Left colon (tissue), 2 donors: Measurements from ENCODE around the gene ZNF558. TPM values are rescaled to one million over a fixed set of nuclear protein-coding genes. Genes with fewer than 3 reads are reported as not detected.
A peak's percentile ranks its signal among the peaks of the same experiment; 100 is the strongest.

ENCODE experiments used
- ATAC-seq: fragments of 200-7000 bp; cut with Tn5 transposase; one replicate; pipeline ENCODE4 v1.9.1; 2020; ENCODE audit warnings: mild to moderate bottlenecking, moderate library complexity
- DNase-seq, 2 donors: peaks; one replicate each; pipeline ENCODE4 v3.0.0-alpha.2; 2020
- intact Hi-C, 2 donors: fragments of 100-400 bp; cut with DNase I in 1 of 2; cut with micrococcal nuclease in 1 of 2; formaldehyde crosslinking; loops; one replicate each; pipeline versions ENCODE4 v1.11.2 to v1.14.0; 2022; cut with DNase I, micrococcal nuclease
- long read RNA-seq: library from polyadenylated mRNA; unstranded; transcript quantifications from one replicate; pipeline ENCODE4 v2.0.0, GENCODE V29; 2021
- total RNA-seq, 2 donors: library from RNA; stranded (reverse); fragmentation: NEBNext Ultra II Directional; extraction: Animal tissue kit (Norgen Biotek cat#: 25700); gene quantifications; one replicate each; pipeline ENCODE4 v1.2.1, GENCODE V29; 2021
- donor health status: DM: no; HTN: no; CAD: no.
- donor health status: DM: yes; HTN: yes; CAD: no.

Gene ZNF558
- total RNA-seq = 10 to 100 TPM; 17.2 to 18.3 TPM
- long read RNA-seq, full-length matches to known transcripts = 5 of 11 reads
- long read RNA-seq, partial matches to known transcripts = 0 of 11 reads
- long read RNA-seq, other reads (novel, unspliced or antisense) = 6 of 11 reads

DNA sequence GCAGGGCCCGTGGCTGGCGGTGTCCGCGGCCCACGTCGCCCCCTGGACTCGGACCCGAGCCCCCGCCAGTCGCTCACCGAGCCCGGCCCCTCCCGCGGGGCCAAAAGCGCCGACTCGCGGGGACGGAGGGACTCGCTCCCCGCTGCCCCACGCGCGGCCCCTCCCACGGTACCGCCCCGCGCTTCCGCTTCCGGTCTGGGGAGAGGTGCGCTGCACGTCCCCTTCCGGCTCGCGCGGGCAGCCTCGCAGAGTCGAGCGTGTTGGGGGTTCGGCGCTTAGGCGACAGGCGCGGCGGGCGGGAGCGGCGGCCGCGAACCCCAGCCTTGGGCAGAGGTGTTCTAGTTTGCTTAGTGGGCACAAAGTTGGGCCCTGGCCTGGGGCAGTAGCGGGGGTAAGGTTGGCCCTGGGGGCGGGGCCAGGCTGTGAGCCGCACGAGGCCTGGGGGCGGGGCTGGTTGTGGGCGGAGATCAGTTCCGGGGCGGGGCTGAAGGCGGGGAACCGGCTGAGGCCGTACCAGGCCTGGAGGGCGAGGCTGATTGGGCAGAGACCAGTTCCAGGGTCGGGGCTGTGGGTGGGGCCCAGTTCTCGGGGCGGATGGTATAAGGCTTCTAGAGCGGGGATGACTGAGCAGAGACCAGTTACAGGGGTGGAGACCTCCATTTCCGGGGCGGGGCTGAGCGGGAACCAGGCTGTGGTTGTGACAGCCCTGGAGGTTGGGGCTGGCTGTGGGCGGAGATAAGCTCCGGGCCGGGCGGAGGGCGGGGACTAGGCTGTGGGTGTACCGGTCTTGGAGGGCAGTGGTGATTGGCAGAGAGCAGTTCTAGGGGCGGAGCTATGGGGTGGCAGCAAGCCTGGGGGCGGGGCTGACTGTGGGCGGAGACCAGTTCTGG, at the start of gene ZNF558, which contains the start of gene MBD3L1:
Gene ZNF558 (minus strand): TSS at position 173 of the 890 bp plus-strand sequence. CDS start 9,645 bp downstream, outside the sequence.
Gene MBD3L1 (plus strand): TSS at position 246 of the 890 bp plus-strand sequence. CDS start 10,302 bp downstream, outside the sequence.
- ATAC-seq = peak; percentile 90
- intact Hi-C loops = no loop called here
- peak; percentile 98 to 100 for DNase-seq

DNA sequence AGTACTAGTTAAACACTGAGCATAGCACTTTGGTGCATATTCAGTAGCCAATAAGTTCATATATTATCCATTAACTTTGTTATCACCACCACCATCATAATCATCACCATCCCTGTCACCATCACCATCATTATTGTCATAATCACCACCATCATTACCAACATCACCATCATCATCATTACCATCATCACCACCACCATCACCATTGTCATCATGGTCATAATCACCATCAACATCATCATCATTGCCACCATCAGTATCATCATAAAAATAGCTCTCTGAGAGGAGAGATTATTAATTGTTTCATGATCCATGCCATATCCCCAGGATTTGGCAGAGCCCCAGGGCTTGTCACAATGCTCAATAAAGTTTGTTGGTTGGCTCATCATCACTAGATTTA, 49.4 kb upstream of the ZNF558 start:
- ATAC-seq = no peak
- no peak for DNase-seq
- intact Hi-C loops = no loop called here

GRCh38 chr19:8880868-8881488, 48.9 kb upstream of the ZNF558 start:
- no peak for ATAC-seq
- intact Hi-C loops = no loop called here
- no peak for DNase-seq

- ATAC-seq = no peak
- intact Hi-C loops = no loop called here
Observed at GRCh38 chr19:8877854-8878705, 46.0 kb upstream of the ZNF558 start.

GRCh38 chr19:8866344-8866743, 34.2 kb upstream of the ZNF558 start:
- DNase-seq (no peak), ATAC-seq (no peak)
- intact Hi-C loops = no loop called here

More at GRCh38 chr19:8877854-8878705, 46.0 kb upstream of the ZNF558 start:
- no peak for DNase-seq

DNA sequence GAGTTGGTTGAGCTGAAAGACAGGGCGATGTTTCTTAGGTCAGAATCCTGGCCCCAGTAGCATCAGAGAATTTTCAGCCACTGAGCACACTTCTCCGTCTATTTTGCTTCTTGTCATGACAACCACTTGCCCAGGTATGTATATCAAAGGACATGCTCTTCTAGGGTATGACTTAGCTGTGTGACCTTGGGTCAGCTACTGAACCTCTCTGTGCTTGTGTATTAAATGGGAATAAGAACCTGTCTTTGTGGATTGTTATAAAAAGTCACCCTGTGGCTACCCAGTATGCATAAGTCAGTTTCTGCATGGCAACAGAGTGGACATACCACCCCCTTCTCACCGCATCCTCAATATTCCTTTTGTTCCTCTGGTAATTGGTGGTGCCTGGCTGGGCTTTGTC, 26.2 kb upstream of the ZNF558 start:
- ATAC-seq (no peak), DNase-seq (no peak)
- intact Hi-C loops = no loop called here

DNA sequence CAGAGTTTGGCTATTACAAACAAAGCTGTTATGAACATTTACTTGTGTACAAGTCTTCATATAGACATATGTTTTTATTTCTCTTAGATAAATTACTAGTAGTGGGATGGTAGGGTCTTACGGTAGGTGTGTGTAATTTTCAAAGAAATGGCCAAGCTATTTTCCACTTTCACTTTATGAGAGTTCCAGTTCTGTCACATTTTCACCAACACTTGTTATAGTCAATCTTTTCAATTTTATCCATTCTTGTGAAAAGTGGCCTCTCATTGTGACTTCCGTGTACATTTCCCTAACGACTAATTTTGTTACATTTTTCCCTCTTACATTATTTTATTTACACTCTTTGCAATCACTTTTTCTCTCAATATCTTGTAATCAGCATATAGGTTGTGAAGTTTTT, 18.4 kb upstream of the ZNF558 start:
- ATAC-seq (no peak), DNase-seq (no peak)
- intact Hi-C loops = no loop called here

GRCh38 chr19:8849232-8849631, 17.1 kb upstream of the ZNF558 start:
- DNase-seq (no peak), ATAC-seq (no peak)
- intact Hi-C loops = no loop called here

DNA sequence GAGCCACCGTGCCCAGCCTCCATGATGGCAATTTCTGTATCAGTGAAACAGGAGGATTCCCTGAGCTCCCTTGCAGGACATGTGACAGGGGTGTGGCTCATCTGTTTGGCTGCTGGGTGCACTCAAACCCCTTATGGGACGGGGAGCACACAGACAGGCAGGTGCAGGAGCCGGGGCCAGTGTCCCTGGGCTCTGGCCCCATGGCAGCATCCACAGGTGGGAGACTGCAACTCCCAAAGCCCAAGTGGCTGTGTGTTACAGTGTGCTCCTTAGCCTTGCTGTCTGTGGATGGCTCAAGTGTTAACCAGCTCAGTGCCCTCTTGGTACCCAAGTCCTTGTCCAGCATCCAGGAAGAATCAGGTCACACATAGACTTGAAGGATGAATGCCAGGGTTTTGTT, 14.7 kb upstream of the ZNF558 start:
- DNase-seq (no peak), ATAC-seq (no peak)
- intact Hi-C loops = no loop called here

DNA sequence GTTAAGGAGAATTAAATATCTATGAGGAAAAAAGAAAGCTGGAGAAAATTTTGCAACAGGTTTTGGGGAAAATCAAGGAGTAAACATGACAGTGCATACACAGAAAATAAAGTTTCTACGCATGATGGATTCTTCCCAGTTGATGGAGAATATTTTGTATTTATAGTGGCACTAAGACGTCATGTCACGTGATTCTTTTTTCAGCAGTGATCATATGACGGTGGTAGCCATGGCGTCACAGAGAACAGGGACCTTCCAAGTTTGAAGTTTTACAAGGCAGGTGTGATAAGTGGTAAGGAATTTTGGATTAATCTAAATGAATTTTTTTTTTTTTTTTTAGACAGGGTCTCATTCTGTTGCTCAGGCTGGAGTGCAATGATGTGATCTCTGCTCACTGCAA, 8.6 kb upstream of the ZNF558 start:
- no peak for ATAC-seq
- intact Hi-C loops = no loop called here
- no peak for DNase-seq

GRCh38 chr19:8835877-8836276, 3.8 kb upstream of the ZNF558 start:
- intact Hi-C loops = no loop called here
- ATAC-seq (no peak), DNase-seq (no peak)

DNA sequence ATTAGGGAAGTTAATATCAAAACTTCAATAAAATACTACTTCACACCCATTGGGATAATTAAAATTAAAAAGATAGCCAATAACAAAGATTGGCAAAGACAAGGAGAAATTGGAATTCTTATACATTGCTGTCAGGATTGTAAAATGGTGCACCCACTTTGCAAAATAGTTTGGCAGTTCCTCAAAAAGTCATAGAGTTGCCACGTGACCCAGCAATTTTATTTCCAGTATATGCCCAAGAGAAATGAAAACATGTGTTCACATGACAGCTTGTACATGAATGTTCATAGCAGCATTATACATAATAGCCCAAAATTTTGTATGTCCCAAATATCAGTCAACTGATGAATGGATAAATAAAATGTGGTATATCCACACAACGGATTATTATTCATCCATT, 3.3 kb upstream of the ZNF558 start:
- DNase-seq (no peak), ATAC-seq (no peak)
- intact Hi-C loops = no loop called here

GRCh38 chr19:8831832-8832131, 322 bp downstream of the ZNF558 start:
- intact Hi-C loops = no loop called here
- peak; percentile 12 for ATAC-seq
- peak in 1 of 2 donors; percentile 34 for DNase-seq

GRCh38 chr19:8831373-8831772, 731 bp downstream of the ZNF558 start:
- DNase-seq = no peak
- intact Hi-C loops = no loop called here
- ATAC-seq = no peak

GRCh38 chr19:8827277-8827676, 4.8 kb downstream of the ZNF558 start:
- DNase-seq (no peak), ATAC-seq (no peak)
- intact Hi-C loops = no loop called here

GRCh38 chr19:8826371-8826770, 5.7 kb downstream of the ZNF558 start:
- intact Hi-C loops = no loop called here
- no peak for DNase-seq
- no peak for ATAC-seq

- intact Hi-C loops = no loop called here
- no peak for ATAC-seq
Observed at GRCh38 chr19:8821748-8822241, 10.3 kb downstream of the ZNF558 start.

GRCh38 chr19:8820234-8820633, 11.9 kb downstream of the ZNF558 start:
- ATAC-seq (no peak), DNase-seq (no peak)
- intact Hi-C loops = no loop called here

More at GRCh38 chr19:8821748-8822241, 10.3 kb downstream of the ZNF558 start:
- no peak for DNase-seq

- intact Hi-C loops = no loop called here
- ATAC-seq (no peak), DNase-seq (no peak)
Observed at GRCh38 chr19:8815780-8816179, 16.3 kb downstream of the ZNF558 start.
